WTC11 (cell line): ENCODE data around the gene CLTB. TPM values are rescaled to one million over a fixed set of nuclear protein-coding genes. Genes with fewer than 3 reads are reported as not detected.

ENCODE experiments used
- ATAC-seq: fragments of 200-7000 bp; cut with Tn5 transposase; 2 replicates; pipeline ENCODE4 v1.10.0; 2021; ENCODE audit warnings: mild to moderate bottlenecking, moderate library complexity
- CTCF ChIA-PET: fragments of 300-600 bp; sonication (Branson Sonifier 250); formaldehyde crosslinking; loops from one replicate; lab custom pipeline; 2021; ENCODE audit warnings: antibody characterized with exemption; lab: Charles Lee
- POLR2A ChIA-PET: fragments of 350-600 bp; sonication (Branson Sonifier 250); formaldehyde crosslinking; loops from one replicate; lab custom pipeline; 2021; ENCODE audit warnings: antibody characterized with exemption; lab: Charles Lee
- DNase-seq: peaks from one replicate; pipeline ENCODE4 v3.0.0; 2021; ENCODE audit warnings: low spot score
- H3K27ac Mint-ChIP-seq: 2 replicates; pipeline ENCODE4 v1.8.0; 2021; ENCODE audit warnings: mixed read lengths
- H3K27me3 Mint-ChIP-seq: 2 replicates; pipeline ENCODE4 v1.8.0; 2021; ENCODE audit warnings: low read depth, mild to moderate bottlenecking, moderate library complexity, mixed read lengths
- H3K36me3 Mint-ChIP-seq: 2 replicates; pipeline ENCODE4 v1.8.0; 2021; ENCODE audit warnings: mixed read lengths
- H3K4me1 Mint-ChIP-seq: 2 replicates; pipeline ENCODE4 v1.8.0; 2022; ENCODE audit warnings: mixed read lengths
- H3K4me3 Mint-ChIP-seq: 2 replicates; pipeline ENCODE4 v1.8.0; 2021; ENCODE audit warnings: mild to moderate bottlenecking, moderate library complexity, mixed read lengths
- H3K9me3 Mint-ChIP-seq: 2 replicates; pipeline ENCODE4 v1.8.0; 2021; ENCODE audit warnings: mixed read lengths
- CREM ChIP-seq: sonication (generic); formaldehyde crosslinking; IDR thresholded peaks from 2 replicates; pipeline ENCODE4 v1.8.1; 2022; ENCODE audit warnings: mild to moderate bottlenecking, missing genetic modification reagents, moderate library complexity
- JUN ChIP-seq: sonication (generic); formaldehyde crosslinking; IDR thresholded peaks from 2 replicates; pipeline ENCODE4 v1.8.0; 2023; ENCODE audit warnings: mild to moderate bottlenecking, missing genetic modification reagents
- TP53 ChIP-seq: sonication (generic); formaldehyde crosslinking; IDR thresholded peaks from 2 replicates; pipeline ENCODE4 v1.8.1; 2023; ENCODE audit warnings: mild to moderate bottlenecking, missing genetic modification reagents
- ZNF263 ChIP-seq: sonication (generic); formaldehyde crosslinking; IDR thresholded peaks from 2 replicates; pipeline ENCODE4 v1.8.1; 2022; ENCODE audit warnings: low read depth, mild to moderate bottlenecking, moderate library complexity, missing genetic modification reagents
- total RNA-seq: library from RNA; stranded (reverse); gene quantifications from 3 replicates; pipeline ENCODE4 v1.2.3, GENCODE V29; 2021
- TF ChIP-seq, protein P1 (sequence below): sonication (generic); formaldehyde crosslinking; IDR thresholded peaks from 2 replicates; pipeline ENCODE4 v1.8.1; 2022; ENCODE audit warnings: missing genetic modification reagents, borderline replicate concordance
- TF ChIP-seq, protein P2 (sequence below): fragments of 250-450 bp; sonication (Bioruptor Pico); conservative IDR thresholded peaks from 2 replicates; pipeline ENCODE4 v1.9.0; 2021; ENCODE audit warnings: mild to moderate bottlenecking
- TF ChIP-seq, protein P3 (sequence below): sonication (generic); formaldehyde crosslinking; IDR thresholded peaks from 2 replicates; pipeline ENCODE4 v1.8.0; 2022; ENCODE audit warnings: mild to moderate bottlenecking, missing genetic modification reagents
- TF ChIP-seq, protein P4 (sequence below): sonication (generic); formaldehyde crosslinking; IDR thresholded peaks from 2 replicates; pipeline ENCODE4 v1.8.0; 2022; ENCODE audit warnings: missing genetic modification reagents
- TF ChIP-seq, protein P5 (sequence below): fragments of 250-450 bp; sonication (Bioruptor Pico); IDR thresholded peaks from 2 replicates; pipeline ENCODE4 v1.9.0; 2021; ENCODE audit warnings: mild to moderate bottlenecking

CLTB gene
- total RNA-seq, 1 experiment from 2014 or later: 33.8 TPM

DNA sequence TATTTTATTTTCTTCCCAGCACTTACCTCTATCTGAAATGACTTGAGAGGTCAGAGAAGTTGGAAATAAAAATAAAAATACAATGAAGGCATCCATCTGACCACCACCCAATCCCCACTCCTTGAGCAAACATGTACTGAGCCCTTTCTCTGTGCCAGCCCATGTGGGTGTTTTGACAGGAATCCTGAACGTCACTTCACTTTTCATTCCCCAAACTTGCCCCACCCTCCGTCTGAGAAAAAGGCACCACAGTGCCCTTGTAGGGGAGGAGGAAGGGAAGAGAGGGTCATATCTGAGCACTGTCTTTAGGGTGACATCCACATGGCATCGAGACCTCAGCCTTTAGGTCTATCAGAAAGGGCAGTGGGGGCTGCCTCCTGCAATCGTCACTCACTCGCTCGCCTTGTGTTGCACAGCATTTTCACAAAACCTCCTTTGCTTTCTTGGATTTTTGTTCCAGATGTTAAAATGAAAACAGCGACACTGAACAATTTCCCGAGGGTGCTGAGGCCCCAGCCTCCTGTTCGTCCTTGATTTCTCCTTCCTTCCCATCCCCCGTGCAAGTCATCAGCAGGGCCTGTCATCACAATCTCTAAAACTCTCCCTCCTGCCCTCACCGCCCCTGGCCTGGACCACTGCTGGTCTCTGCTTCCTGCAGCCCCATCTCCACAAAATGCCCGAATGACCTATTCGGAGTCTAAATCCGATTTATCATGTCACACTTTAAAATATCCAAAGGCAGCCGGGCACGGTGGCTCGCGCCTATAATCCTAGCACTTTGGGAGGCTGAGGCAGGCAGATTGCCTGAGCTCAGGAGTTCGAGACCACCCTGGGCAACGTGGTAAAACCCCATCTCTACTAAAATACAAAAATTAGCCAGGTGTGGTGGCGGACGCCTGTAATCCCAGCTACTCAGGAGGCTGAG is 14.8 kb downstream of the CLTB start (continued):
- TF ChIP-seq, protein P1, sequence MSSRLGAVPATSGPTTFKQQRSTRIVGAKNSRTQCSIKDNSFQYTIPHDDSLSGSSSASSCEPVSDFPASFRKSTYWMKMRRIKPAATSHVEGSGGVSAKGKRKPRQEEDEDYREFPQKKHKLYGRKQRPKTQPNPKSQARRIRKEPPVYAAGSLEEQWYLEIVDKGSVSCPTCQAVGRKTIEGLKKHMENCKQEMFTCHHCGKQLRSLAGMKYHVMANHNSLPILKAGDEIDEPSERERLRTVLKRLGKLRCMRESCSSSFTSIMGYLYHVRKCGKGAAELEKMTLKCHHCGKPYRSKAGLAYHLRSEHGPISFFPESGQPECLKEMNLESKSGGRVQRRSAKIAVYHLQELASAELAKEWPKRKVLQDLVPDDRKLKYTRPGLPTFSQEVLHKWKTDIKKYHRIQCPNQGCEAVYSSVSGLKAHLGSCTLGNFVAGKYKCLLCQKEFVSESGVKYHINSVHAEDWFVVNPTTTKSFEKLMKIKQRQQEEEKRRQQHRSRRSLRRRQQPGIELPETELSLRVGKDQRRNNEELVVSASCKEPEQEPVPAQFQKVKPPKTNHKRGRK (CRISPR knock-in tag): no peak
- no peak for TF ChIP-seq TP53 (CRISPR knock-in tag)
- TF ChIP-seq ZNF263 (CRISPR knock-in tag): no peak

DNA sequence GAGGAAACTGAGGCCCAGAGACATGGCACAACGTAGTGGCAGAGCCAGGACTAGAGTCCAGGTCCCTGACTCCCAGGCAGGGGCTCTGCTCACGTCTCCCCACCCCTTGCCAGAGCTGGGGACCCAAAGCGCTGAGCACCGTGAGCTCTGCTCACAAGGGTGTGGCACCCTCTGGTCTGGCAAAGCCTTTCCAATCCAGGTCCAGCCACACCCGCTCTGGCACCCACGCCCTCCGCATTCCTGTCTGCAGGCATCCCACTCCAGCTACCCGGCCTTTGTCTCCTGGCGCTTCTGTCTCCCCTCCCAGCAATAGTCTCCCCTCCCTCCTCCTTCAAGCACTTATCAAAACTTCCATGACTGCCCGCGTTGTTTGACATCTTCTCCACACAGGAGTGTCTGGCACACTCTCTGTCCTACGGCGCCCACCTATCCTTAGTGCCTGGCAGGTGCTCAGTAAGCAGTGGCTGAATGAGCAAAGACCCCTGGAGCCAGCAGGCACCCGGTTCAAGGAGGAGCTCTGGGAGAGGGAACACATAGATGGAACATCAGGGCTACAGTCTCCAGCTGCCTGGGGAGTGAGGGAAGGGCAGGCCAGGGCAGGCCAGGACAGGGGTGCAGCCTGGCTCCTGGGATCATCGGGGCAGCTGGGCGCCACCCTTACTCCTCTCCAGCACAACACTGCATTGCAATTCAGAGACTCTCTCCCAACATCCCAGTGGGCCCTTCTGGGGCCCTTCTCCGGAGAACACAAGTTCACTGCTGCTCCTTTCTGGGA is 15.8 kb downstream of the CLTB start:
- Mint-ChIP-seq H3K4me1 (no peaks in the 10 kb centered on the region; the same call in 1 of the 2 replicates), H3K36me3 (no peaks in the 10 kb centered on the region), H3K27ac (no peak overlapping the region), H3K9me3 (no peaks in the 10 kb centered on the region), H3K4me3 (no peak overlapping the region), H3K27me3 (no peaks in the 10 kb centered on the region; the same call in 1 of the 2 replicates)
- ChIA-PET CTCF (interaction anchor here (0.5 kb wide), 1 partner anchor 686 kb away, joined by 3 read pairs; no protein-coding TSS in a partner anchor), POLR2A (no interaction called here)
- ATAC-seq: no peak
- no peak for DNase-seq
- no peak for TF ChIP-seq CREM (CRISPR knock-in tag)
- TF ChIP-seq, protein P2, sequence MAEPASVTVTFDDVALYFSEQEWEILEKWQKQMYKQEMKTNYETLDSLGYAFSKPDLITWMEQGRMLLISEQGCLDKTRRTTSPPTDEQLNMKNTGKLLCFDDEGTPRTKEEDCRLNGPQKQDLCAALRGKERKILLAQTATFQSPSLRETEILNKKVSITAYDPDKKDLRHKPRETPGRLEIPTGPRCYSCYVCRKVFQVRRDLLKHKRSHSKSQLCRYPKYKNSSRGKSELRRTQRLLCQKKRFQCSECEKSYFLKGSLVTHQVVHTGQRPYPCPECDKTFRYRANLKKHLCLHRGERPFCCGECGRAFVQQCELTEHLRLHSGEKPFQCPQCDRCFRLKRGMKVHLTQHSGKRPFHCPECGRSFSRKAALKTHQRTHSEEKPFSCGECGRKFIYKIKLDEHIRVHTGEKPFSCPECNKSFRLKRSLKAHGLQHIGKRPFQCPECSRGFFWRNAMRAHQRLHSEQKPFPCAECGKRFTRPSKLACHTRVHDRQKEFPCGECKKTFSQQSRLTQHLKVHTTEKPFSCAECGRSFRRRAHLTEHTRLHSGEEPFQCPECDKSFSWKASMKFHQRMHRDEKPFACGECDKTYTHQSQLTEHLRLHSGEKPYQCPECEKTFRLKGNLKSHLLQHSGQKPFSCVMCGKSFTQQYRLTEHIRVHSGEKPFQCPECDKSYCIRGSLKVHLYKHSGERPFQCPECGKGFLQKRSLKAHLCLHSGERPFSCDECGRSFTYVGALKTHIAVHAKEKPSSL (CRISPR knock-in tag): no peak
- TF ChIP-seq, protein P3, sequence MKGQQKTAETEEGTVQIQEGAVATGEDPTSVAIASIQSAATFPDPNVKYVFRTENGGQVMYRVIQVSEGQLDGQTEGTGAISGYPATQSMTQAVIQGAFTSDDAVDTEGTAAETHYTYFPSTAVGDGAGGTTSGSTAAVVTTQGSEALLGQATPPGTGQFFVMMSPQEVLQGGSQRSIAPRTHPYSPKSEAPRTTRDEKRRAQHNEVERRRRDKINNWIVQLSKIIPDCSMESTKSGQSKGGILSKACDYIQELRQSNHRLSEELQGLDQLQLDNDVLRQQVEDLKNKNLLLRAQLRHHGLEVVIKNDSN: no peak
- TF ChIP-seq, protein P4, sequence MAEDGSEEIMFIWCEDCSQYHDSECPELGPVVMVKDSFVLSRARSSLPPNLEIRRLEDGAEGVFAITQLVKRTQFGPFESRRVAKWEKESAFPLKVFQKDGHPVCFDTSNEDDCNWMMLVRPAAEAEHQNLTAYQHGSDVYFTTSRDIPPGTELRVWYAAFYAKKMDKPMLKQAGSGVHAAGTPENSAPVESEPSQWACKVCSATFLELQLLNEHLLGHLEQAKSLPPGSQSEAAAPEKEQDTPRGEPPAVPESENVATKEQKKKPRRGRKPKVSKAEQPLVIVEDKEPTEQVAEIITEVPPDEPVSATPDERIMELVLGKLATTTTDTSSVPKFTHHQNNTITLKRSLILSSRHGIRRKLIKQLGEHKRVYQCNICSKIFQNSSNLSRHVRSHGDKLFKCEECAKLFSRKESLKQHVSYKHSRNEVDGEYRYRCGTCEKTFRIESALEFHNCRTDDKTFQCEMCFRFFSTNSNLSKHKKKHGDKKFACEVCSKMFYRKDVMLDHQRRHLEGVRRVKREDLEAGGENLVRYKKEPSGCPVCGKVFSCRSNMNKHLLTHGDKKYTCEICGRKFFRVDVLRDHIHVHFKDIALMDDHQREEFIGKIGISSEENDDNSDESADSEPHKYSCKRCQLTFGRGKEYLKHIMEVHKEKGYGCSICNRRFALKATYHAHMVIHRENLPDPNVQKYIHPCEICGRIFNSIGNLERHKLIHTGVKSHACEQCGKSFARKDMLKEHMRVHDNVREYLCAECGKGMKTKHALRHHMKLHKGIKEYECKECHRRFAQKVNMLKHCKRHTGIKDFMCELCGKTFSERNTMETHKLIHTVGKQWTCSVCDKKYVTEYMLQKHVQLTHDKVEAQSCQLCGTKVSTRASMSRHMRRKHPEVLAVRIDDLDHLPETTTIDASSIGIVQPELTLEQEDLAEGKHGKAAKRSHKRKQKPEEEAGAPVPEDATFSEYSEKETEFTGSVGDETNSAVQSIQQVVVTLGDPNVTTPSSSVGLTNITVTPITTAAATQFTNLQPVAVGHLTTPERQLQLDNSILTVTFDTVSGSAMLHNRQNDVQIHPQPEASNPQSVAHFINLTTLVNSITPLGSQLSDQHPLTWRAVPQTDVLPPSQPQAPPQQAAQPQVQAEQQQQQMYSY (CRISPR knock-in tag): no peak
- TF ChIP-seq, protein P5, sequence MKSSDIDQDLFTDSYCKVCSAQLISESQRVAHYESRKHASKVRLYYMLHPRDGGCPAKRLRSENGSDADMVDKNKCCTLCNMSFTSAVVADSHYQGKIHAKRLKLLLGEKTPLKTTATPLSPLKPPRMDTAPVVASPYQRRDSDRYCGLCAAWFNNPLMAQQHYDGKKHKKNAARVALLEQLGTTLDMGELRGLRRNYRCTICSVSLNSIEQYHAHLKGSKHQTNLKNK (CRISPR knock-in tag): no peak
- no peak for TF ChIP-seq JUN
- TF ChIP-seq, protein P1 (CRISPR knock-in tag): no peak
